Endothelial cell of umbilical vein (primary cell): ENCODE measurements around the gene RDM1. TPM values are rescaled to one million over a fixed set of nuclear protein-coding genes. Genes with fewer than 3 reads are reported as not detected.

ENCODE experiments used
- BruUV-seq: library from RNA; stranded (reverse); fragments of 400-500 nt; replicated peaks from 2 replicates; lab custom pipeline; 2021; lab: Mats Ljungman, UMichigan
- CTCF ChIA-PET: fragments of 300-600, 350-600 bp; sonication (Branson Sonifier 250); formaldehyde crosslinking; loops from one replicate; lab custom pipeline; 2021; ENCODE audit warnings: antibody characterized with exemption, inconsistent platforms; lab: Charles Lee
- POLR2A ChIA-PET: fragments of 300-600, 350-600 bp; sonication (Branson Sonifier 250); formaldehyde crosslinking; loops from one replicate; lab custom pipeline; 2021; ENCODE audit warnings: antibody characterized with exemption, inconsistent platforms; lab: Charles Lee
- DNase-seq: peaks from one replicate; pipeline ENCODE4 v3.0.0-alpha.2; 2011; ENCODE audit warnings: low read depth, low spot score
- FAIRE-seq: peaks from 2 replicates; lab custom pipeline; 2011; peaks lifted over from hg19 to GRCh38; lab: Jason Lieb, UNC
- H2AFZ ChIP-seq: 2 replicates; pipeline ENCODE4 v1.6.0; 2012; ENCODE audit warnings: low read depth, low read length, control low read depth, inconsistent platforms
- H3K27ac ChIP-seq: 2 replicates; pipeline ENCODE4 v1.5.1; 2011; ENCODE audit warnings: low read depth, mild to moderate bottlenecking, control low read depth, low read length, moderate library complexity; ENCODE audit not compliant: insufficient read depth
- H3K27me3 ChIP-seq, 2 experiments: 2 replicates each; pipeline versions ENCODE4 v1.6.0 to v1.6.1; 2011; ENCODE audit warnings: low read length in 2 of 2, mixed read lengths in 1 of 2; ENCODE audit not compliant: control insufficient read depth in 2 of 2, insufficient read depth in 2 of 2
- H3K36me3 ChIP-seq, 2 experiments: 2 replicates in 1 of 2; 3 replicates in 1 of 2; pipeline ENCODE4 v1.5.1; 2011; ENCODE audit warnings: low read length in 2 of 2, mild to moderate bottlenecking in 1 of 2, moderate library complexity in 1 of 2; ENCODE audit not compliant: control insufficient read depth in 2 of 2, insufficient read depth in 2 of 2; ENCODE audit errors: extremely low read depth in 1 of 2
- H3K4me1 ChIP-seq: 3 replicates; pipeline ENCODE4 v1.5.1; 2011; ENCODE audit warnings: mild to moderate bottlenecking, low read length; ENCODE audit not compliant: control insufficient read depth, insufficient read depth; ENCODE audit errors: extremely low read depth
- H3K4me2 ChIP-seq: 2 replicates; pipeline ENCODE4 v1.6.1; 2011; ENCODE audit warnings: low read length, control low read depth, mixed read lengths; ENCODE audit not compliant: insufficient read depth
- H3K4me3 ChIP-seq, 3 experiments: fragments of 200-600 bp in 1 of 3; sonication (generic), shearing (Covaris generic) in 1 of 3; replicated peaks in 1 of 3; 2 replicates each; pipeline ENCODE4 v1.5.1; 2011 to 2016; ENCODE audit warnings: control low read depth in 3 of 3, low read length in 3 of 3, mild to moderate bottlenecking in 2 of 3, inconsistent platforms in 1 of 3, low read depth in 1 of 3, moderate library complexity in 1 of 3; ENCODE audit not compliant: insufficient read depth in 1 of 3
- H3K79me2 ChIP-seq: 2 replicates; pipeline ENCODE4 v1.6.0; 2012; ENCODE audit warnings: low read length, inconsistent platforms; ENCODE audit not compliant: control insufficient read depth, insufficient read depth
- H3K9ac ChIP-seq: replicated peaks from 2 replicates; pipeline ENCODE3; 2011; ENCODE audit warnings: low read length, control low read depth; ENCODE audit not compliant: insufficient read depth; ENCODE audit errors: extremely low read depth
- H3K9me1 ChIP-seq: replicated peaks from 3 replicates; pipeline ENCODE4 v1.6.0; 2011; ENCODE audit warnings: mild to moderate bottlenecking, low read length; ENCODE audit not compliant: control insufficient read depth, insufficient read depth; ENCODE audit errors: extremely low read depth
- H3K9me3 ChIP-seq: replicated peaks from 2 replicates; pipeline ENCODE4 v1.5.1; 2012; ENCODE audit warnings: low read length, inconsistent platforms; ENCODE audit not compliant: control insufficient read depth, insufficient read depth
- H4K20me1 ChIP-seq: replicated peaks from 2 replicates; pipeline ENCODE3; 2011; ENCODE audit warnings: mild to moderate bottlenecking, low read length; ENCODE audit not compliant: control insufficient read depth, insufficient read depth; ENCODE audit errors: extremely low read depth
- CTCF ChIP-seq, 2 donors: IDR thresholded peaks; 1 replicate in 1 of 2; 2 replicates in 1 of 2; pipeline ENCODE4 v1.5.1; 2011; ENCODE audit warnings: low read length in 2 of 2, mild to moderate bottlenecking in 2 of 2, moderate library complexity in 2 of 2, control low read depth in 1 of 2, inconsistent platforms in 1 of 2, low read depth in 1 of 2; ENCODE audit not compliant: insufficient read depth in 1 of 2; ENCODE audit errors: extremely low read depth in 1 of 2
- FOS ChIP-seq: IDR thresholded peaks from 2 replicates; pipeline ENCODE4 v1.6.1; 2011; ENCODE audit warnings: mild to moderate bottlenecking, low read length, moderate library complexity, borderline replicate concordance; ENCODE audit not compliant: insufficient read depth
- GATA2 ChIP-seq: IDR thresholded peaks from 2 replicates; pipeline ENCODE4 v1.7.0; 2011; ENCODE audit warnings: low read depth, mild to moderate bottlenecking, moderate library complexity, mixed read lengths, low read length; ENCODE audit not compliant: insufficient read length, insufficient read depth
- POLR2AphosphoS5 ChIP-seq: IDR thresholded peaks from 2 replicates; pipeline ENCODE4 v1.6.1; 2012; ENCODE audit warnings: low read depth, mild to moderate bottlenecking, control low read depth, low read length, moderate library complexity; ENCODE audit not compliant: insufficient read depth
- dilution Hi-C: fragments of 300-500 bp; cut with MboI; formaldehyde crosslinking; loops from one replicate; pipeline ENCODE4 v1.15.0; 2019; ENCODE audit warnings: low sequenced_read_pairs; ENCODE audit not compliant: extremely low pct_ligation_motif_present
- intact Hi-C: fragments of 100-400 bp; cut with micrococcal nuclease; formaldehyde crosslinking; loops from one replicate; pipeline ENCODE4 v1.10.0; 2022
- polyA plus RNA-seq, 4 experiments: library from polyadenylated mRNA; depleted of rRNA in 3 of 4; stranded (reverse) in 3 of 4; unstranded in 1 of 4; fragments of >200 nt; gene quantifications; 2 replicates each; pipeline versions ENCODE4 v1.2.1 to v1.2.3, GENCODE V29; 2011 to 2012; ENCODE audit warnings: missing spikeins in 1 of 4
- total RNA-seq: library from RNA; stranded (reverse); gene quantifications from 2 replicates; pipeline ENCODE4 v1.2.3, GENCODE V29; 2021

The RDM1 gene
- total and polyA plus RNA-seq, 2 donors (not counting 3 experiments of a cell fraction or from before 2014, with no cell fraction given): 0.12 to 0.46 TPM

- Histone ChIP-seq H3K27ac (peak overlapping the region; percentile 56), H3K27me3 (no peaks in the 10 kb centered on the region), H3K9me1 (no peaks in the 10 kb centered on the region), H2AFZ (peak overlapping the region; percentile 49), H3K79me2 (no peaks in the 10 kb centered on the region), H3K4me3 (no peak overlapping the region), H3K4me2 (peak overlapping the region; percentile 7), H3K9ac (peak overlapping the region; percentile 2), H3K36me3 (no peaks in the 10 kb centered on the region), H4K20me1 (no peaks in the 10 kb centered on the region), H3K4me1 (peaks cover 45% of the 10 kb centered on the region), H3K9me3 (no peaks in the 10 kb centered on the region)
- FAIRE-seq: no peak
- TF ChIP-seq CTCF (IDR thresholded peaks at IDR 0.05; ENCODE audit: extremely low read depth in 1 of 2, insufficient read depth in 1 of 2, low read depth in 1 of 2, low read length in 2 of 2) (no peak), GATA2 (peak; percentile 35), POLR2AphosphoS5 (peak; percentile 79), FOS (peak; percentile 37)
- DNase-seq: peak; percentile 87
- dilution Hi-C loops (no loop called here), intact Hi-C loops (loop anchor here (1.0 kb wide), 1 partner anchor 15 kb away; no protein-coding TSS in a partner anchor)
- CTCF ChIA-PET: interaction anchor here (0.8 to 13.0 kb wide), 7 partner anchors 9 to 510 kb away, joined by 3 to 467 read pairs (median 5); no protein-coding TSS in a partner anchor
- no TSS peak for BruUV-seq
- POLR2A ChIA-PET: interaction anchor here (1.6 kb wide), 1 partner anchor 99 kb away, joined by 5 read pairs; no protein-coding TSS in a partner anchor
These were observed 43.0 kb upstream of the RDM1 start for GRCh38 chr17:35973333-35974260.
